Loucy (cell line): ENCODE results near the gene MIA2.
A peak's percentile ranks its signal among the peaks of the same experiment; 100 is the strongest.

Experiments used
- H2AFZ ChIP-seq: fragments of 200-600 bp; sonication (generic); 2 replicates; pipeline ENCODE4 v1.6.0; 2016; ENCODE audit warnings: antibody characterized with exemption, mild to moderate bottlenecking, low read length, moderate library complexity
- H3F3A ChIP-seq: fragments of 200-600 bp; 2 replicates; pipeline ENCODE4 v1.6.0; 2016; ENCODE audit warnings: antibody characterized with exemption, low read depth, mild to moderate bottlenecking
- H3K27me3 ChIP-seq: fragments of 200-600 bp; sonication (generic); 2 replicates; pipeline ENCODE4 v1.6.1; 2014; ENCODE audit warnings: low read length, mild to moderate bottlenecking; ENCODE audit not compliant: insufficient read depth, poor library complexity, severe bottlenecking
- H3K36me3 ChIP-seq: fragments of 200-600 bp; sonication (generic); 2 replicates; pipeline ENCODE4 v1.6.1; 2016; ENCODE audit warnings: low read length; ENCODE audit not compliant: insufficient read depth
- H3K4me1 ChIP-seq: fragments of 200-600 bp; sonication (generic); 2 replicates; pipeline ENCODE4 v1.5.1; 2014; ENCODE audit warnings: low read length, mild to moderate bottlenecking; ENCODE audit not compliant: insufficient read depth, poor library complexity, severe bottlenecking
- H3K4me2 ChIP-seq: fragments of 200-600 bp; sonication (generic); 2 replicates; pipeline ENCODE4 v1.6.0; 2014; ENCODE audit warnings: antibody characterized with exemption, low read length, low read depth, mild to moderate bottlenecking; ENCODE audit not compliant: poor library complexity, severe bottlenecking
- H3K4me3 ChIP-seq: fragments of 200-600 bp; sonication (generic); 2 replicates; pipeline ENCODE4 v1.5.1; 2014; ENCODE audit warnings: low read length, mild to moderate bottlenecking, mixed read lengths; ENCODE audit not compliant: poor library complexity, severe bottlenecking
- H3K79me2 ChIP-seq: fragments of 200-600 bp; sonication (generic); 2 replicates; pipeline ENCODE4 v1.6.1; 2014; ENCODE audit warnings: low read length; ENCODE audit not compliant: insufficient read depth
- H3K9ac ChIP-seq: fragments of 200-600 bp; sonication (generic); 2 replicates; pipeline ENCODE4 v1.6.0; 2014; ENCODE audit warnings: mild to moderate bottlenecking, low read depth, low read length, moderate library complexity; ENCODE audit not compliant: poor library complexity, severe bottlenecking
- H3K9me2 ChIP-seq: fragments of 200-600 bp; sonication (generic); replicated peaks from 2 replicates; pipeline ENCODE4 v1.6.1; 2016; ENCODE audit warnings: low read depth, low read length, mixed read lengths
- H3K9me3 ChIP-seq: fragments of 200-600 bp; sonication (generic); 2 replicates; pipeline ENCODE4 v1.6.1; 2014; ENCODE audit warnings: mild to moderate bottlenecking, antibody characterized with exemption, low read length, low read depth; ENCODE audit not compliant: insufficient read depth
- H4K20me1 ChIP-seq: fragments of 200-600 bp; sonication (generic); 2 replicates; pipeline ENCODE4 v1.6.0; 2014; ENCODE audit warnings: antibody characterized with exemption, low read length, mild to moderate bottlenecking; ENCODE audit not compliant: insufficient read depth, poor library complexity, severe bottlenecking
- CTCF ChIP-seq: fragments of 200-600 bp; sonication (generic); conservative IDR thresholded peaks from 2 replicates; pipeline ENCODE4 v1.5.1; 2014; ENCODE audit warnings: mild to moderate bottlenecking, antibody characterized with exemption, low read length
- EZH2phosphoT487 ChIP-seq: fragments of 200-600 bp; IDR thresholded peaks from 2 replicates; pipeline ENCODE4 v1.6.1; 2018; ENCODE audit warnings: antibody characterized with exemption, mild to moderate bottlenecking, moderate library complexity, borderline replicate concordance

The MIA2 gene

GRCh38 chr14:39423793-39424192 lies 190.1 kb downstream of the MIA2 start:
- no peak overlapping the region for H3K4me3 ChIP-seq
- H3K27me3 ChIP-seq, result no peaks in the 10 kb centered on the region
- H3K9me3 ChIP-seq, result no peaks in the 10 kb centered on the region
- peak overlapping the region; percentile 43 for H3K4me2 ChIP-seq
- TF ChIP-seq CTCF (no peak), EZH2phosphoT487 (no peak)
- no peak overlapping the region for H2AFZ ChIP-seq
- H3K4me1 ChIP-seq, result peaks cover 38% of the 10 kb centered on the region
- H3K9ac ChIP-seq, result no peak overlapping the region
- no peaks in the 10 kb centered on the region for H3F3A ChIP-seq
- no peaks in the 10 kb centered on the region for H3K9me2 ChIP-seq
- H3K79me2 ChIP-seq, result peaks cover 69% of the 10 kb centered on the region
- H4K20me1 ChIP-seq, result peaks cover 26% of the 10 kb centered on the region
- H3K36me3 ChIP-seq, result no peaks in the 10 kb centered on the region

- Histone ChIP-seq H3K36me3 (no peaks in the 10 kb centered on the region), H3K9me2 (no peaks in the 10 kb centered on the region), H3K4me3 (peak overlapping the region; percentile 56), H3K4me1 (peaks cover 54% of the 10 kb centered on the region), H3K79me2 (peaks cover 80% of the 10 kb centered on the region), H3K27me3 (no peaks in the 10 kb centered on the region), H4K20me1 (peaks cover 47% of the 10 kb centered on the region), H3K4me2 (peak overlapping the region; percentile 90), H3K9me3 (no peaks in the 10 kb centered on the region), H3F3A (no peaks in the 10 kb centered on the region), H3K9ac (peak overlapping the region; percentile 41), H2AFZ (no peak overlapping the region)
- TF ChIP-seq CTCF, result no peak
- no peak for TF ChIP-seq EZH2phosphoT487
Measured at GRCh38 chr14:39425947-39426346, 192.2 kb downstream of the MIA2 start.

GRCh38 chr14:39426605-39427004 lies 192.9 kb downstream of the MIA2 start:
- peak; percentile 67 for TF ChIP-seq CTCF
- no peak for TF ChIP-seq EZH2phosphoT487
- Histone ChIP-seq H3K4me3 (peak overlapping the region; percentile 56), H3K9me3 (no peaks in the 10 kb centered on the region), H2AFZ (no peak overlapping the region), H3K9me2 (no peaks in the 10 kb centered on the region), H4K20me1 (peaks cover 54% of the 10 kb centered on the region), H3K79me2 (peaks cover 85% of the 10 kb centered on the region), H3K4me2 (peak overlapping the region; percentile 90), H3K9ac (peak overlapping the region; percentile 41), H3K4me1 (peaks cover 54% of the 10 kb centered on the region), H3K36me3 (no peaks in the 10 kb centered on the region), H3K27me3 (no peaks in the 10 kb centered on the region), H3F3A (no peaks in the 10 kb centered on the region)
